Measurements from ENCODE around the gene NECAB2. TPM values are rescaled to one million over a fixed set of nuclear protein-coding genes. Genes with fewer than 3 reads are reported as not detected.

NECAB2 gene
- total RNA-seq, 1 donor from 2014 or later = 1.8 TPM

- Mint-ChIP-seq H3K4me1 (peaks cover 16% of the 10 kb centered on the region), H3K27ac (no peak within 1 kb of the TSS)
- no peak for TF ChIP-seq CTCF (IDR thresholded peaks at IDR 0.05; ENCODE audit: unreplicated experiment)
Measured at GRCh38 chr16:84042308-84042878, 74.3 kb downstream of the NECAB2 start, which contains the start of gene SLC38A8. Gene SLC38A8, minus strand, starts transcription at chr16:84042795. Its CDS starts 638 bp downstream, at chr16:84042157.

GRCh38 chr16:84042879-84043485 is 74.9 kb downstream of the NECAB2 start:
- TF ChIP-seq CTCF (IDR thresholded peaks at IDR 0.05; ENCODE audit: unreplicated experiment) = no peak
- H3K4me1 Mint-ChIP-seq = peaks cover 16% of the 10 kb centered on the region
- no peak overlapping the region for H3K27ac Mint-ChIP-seq
- H3K4me3 Mint-ChIP-seq = no peak overlapping the region
- peaks cover 55% of the 10 kb centered on the region for H3K27me3 Mint-ChIP-seq (ENCODE audit: low read depth)
- H3K9me3 Mint-ChIP-seq = no peaks in the 10 kb centered on the region
- DNase-seq (ENCODE audit: low spot score in 2 of 2, unreplicated experiment in 2 of 2) = no peak
- H3K36me3 Mint-ChIP-seq = no peaks in the 10 kb centered on the region

More at GRCh38 chr16:84042308-84042878, 74.3 kb downstream of the NECAB2 start, which contains the start of gene SLC38A8:
- DNase-seq (ENCODE audit: low spot score in 2 of 2, unreplicated experiment in 2 of 2) = no peak
- Mint-ChIP-seq H3K4me3 (peak within 1 kb of the TSS; percentile 9), H3K27me3 (ENCODE audit: low read depth) (peaks cover 55% of the 10 kb centered on the region), H3K9me3 (no peaks in the 10 kb centered on the region), H3K36me3 (no peaks in the 10 kb centered on the region)

- H3K4me1 Mint-ChIP-seq = peaks cover 16% of the 10 kb centered on the region
- peaks cover 53% of the 10 kb centered on the region for H3K27me3 Mint-ChIP-seq (ENCODE audit: low read depth)
- DNase-seq (ENCODE audit: low spot score in 2 of 2, unreplicated experiment in 2 of 2) = no peak
- no peak for TF ChIP-seq CTCF (IDR thresholded peaks at IDR 0.05; ENCODE audit: unreplicated experiment)
- H3K9me3 Mint-ChIP-seq = no peaks in the 10 kb centered on the region
- H3K36me3 Mint-ChIP-seq = no peaks in the 10 kb centered on the region
- H3K4me3 Mint-ChIP-seq = peak overlapping the region; percentile 9
- no peak overlapping the region for H3K27ac Mint-ChIP-seq
Measured at GRCh38 chr16:84043486-84044117, 75.6 kb downstream of the NECAB2 start.

DNA sequence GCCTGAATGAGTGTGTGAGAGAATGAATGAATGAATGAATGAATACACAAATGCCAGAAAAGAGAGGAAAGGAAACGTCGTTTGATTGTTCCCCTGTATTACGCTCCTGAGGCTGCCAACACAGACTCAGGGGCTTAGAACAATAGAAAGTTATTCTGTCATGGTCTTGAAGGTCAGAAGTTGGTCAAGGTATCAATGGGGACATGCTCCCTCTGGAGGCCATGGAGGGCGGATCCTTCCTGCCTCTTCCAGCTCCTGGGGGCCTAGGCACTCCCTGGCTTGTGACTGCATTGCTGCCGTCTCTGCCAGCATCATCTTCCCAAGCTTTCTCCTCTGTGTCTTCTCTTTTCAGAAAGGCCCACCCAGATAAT is 76.1 kb downstream of the NECAB2 start:
- Mint-ChIP-seq H3K9me3 (no peaks in the 10 kb centered on the region), H3K27ac (no peak overlapping the region), H3K4me1 (peaks cover 16% of the 10 kb centered on the region), H3K36me3 (peaks cover 1% of the 10 kb centered on the region), H3K27me3 (ENCODE audit: low read depth) (peaks cover 49% of the 10 kb centered on the region), H3K4me3 (no peak overlapping the region)
- no peak for TF ChIP-seq CTCF (IDR thresholded peaks at IDR 0.05; ENCODE audit: unreplicated experiment)
- DNase-seq (ENCODE audit: low spot score in 2 of 2, unreplicated experiment in 2 of 2) = no peak

DNA sequence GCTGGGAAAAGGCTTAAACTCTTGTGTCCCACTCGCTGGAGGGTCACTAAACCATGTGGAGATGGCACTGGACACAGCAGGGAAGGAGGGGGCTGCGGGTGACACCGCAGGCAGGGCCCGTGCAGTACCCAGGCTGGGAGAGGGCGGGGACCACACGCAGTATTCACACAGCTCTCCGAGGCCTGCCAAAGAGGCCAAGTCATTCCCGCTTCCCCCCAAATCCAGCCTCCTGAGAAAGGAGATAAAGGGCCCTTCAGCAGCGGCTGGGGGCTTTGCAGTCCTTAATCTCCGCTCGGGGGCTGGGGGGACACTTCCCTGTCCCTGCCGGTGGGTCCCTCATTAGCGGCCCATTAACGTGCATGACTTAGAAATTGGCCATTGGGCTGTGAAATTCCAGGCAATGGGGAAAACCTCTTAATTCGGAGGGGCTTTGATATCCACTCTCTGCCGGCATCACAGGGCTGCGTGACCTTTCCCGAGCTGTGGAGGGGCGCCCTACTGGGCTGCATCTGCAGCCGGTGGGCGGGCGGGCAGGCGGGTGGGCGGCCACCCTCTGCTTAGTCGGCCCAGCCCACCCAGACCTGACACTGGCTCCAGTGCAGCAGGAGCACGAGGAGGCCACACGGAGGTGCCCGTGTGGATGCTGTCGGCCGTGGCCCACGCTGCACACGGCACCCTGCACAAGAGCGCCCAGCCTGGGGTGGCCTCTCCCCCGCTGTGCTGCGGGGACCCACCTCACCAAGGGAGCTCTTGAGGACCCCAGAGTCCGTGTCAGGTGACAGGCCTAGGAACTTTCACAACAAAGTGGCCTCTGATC is 77.2 kb downstream of the NECAB2 start:
- DNase-seq (ENCODE audit: low spot score in 2 of 2, unreplicated experiment in 2 of 2) = no peak
- Mint-ChIP-seq H3K27me3 (ENCODE audit: low read depth) (peaks cover 42% of the 10 kb centered on the region), H3K4me3 (no peak overlapping the region), H3K27ac (no peak overlapping the region), H3K36me3 (peaks cover 1% of the 10 kb centered on the region), H3K9me3 (no peaks in the 10 kb centered on the region), H3K4me1 (peaks cover 16% of the 10 kb centered on the region)
- no peak for TF ChIP-seq CTCF (IDR thresholded peaks at IDR 0.05; ENCODE audit: unreplicated experiment)
